ENCODE results near the gene TBC1D22A. TPM values are rescaled to one million over a fixed set of nuclear protein-coding genes. Genes with fewer than 3 reads are reported as not detected.
A peak's percentile ranks its signal among the peaks of the same experiment; 100 is the strongest.

Gene TBC1D22A
- total RNA-seq, 1 donor from 2014 or later: 8.9 TPM

- no peak for DNase-seq
These were observed 296.6 kb downstream of the TBC1D22A start for GRCh38 chr22:47059076-47059475.

GRCh38 chr22:47059701-47060161 is 297.3 kb downstream of the TBC1D22A start:
- peak; percentile 18 for DNase-seq

GRCh38 chr22:47060718-47061117 is 298.3 kb downstream of the TBC1D22A start:
- no peak for DNase-seq

GRCh38 chr22:47061226-47061625 is 298.8 kb downstream of the TBC1D22A start:
- DNase-seq: no peak

GRCh38 chr22:47062126-47062525 is 299.7 kb downstream of the TBC1D22A start:
- no peak for DNase-seq

GRCh38 chr22:47063071-47063509 is 300.6 kb downstream of the TBC1D22A start:
- no peak for DNase-seq

GRCh38 chr22:47063606-47064005 is 301.2 kb downstream of the TBC1D22A start:
- no peak for DNase-seq

GRCh38 chr22:47064016-47064415 is 301.6 kb downstream of the TBC1D22A start:
- DNase-seq: no peak

GRCh38 chr22:47064416-47064815 is 302.0 kb downstream of the TBC1D22A start:
- DNase-seq: no peak

- DNase-seq: no peak
These were observed 303.5 kb downstream of the TBC1D22A start for GRCh38 chr22:47065756-47066615.

- DNase-seq: no peak
These were observed 304.1 kb downstream of the TBC1D22A start for GRCh38 chr22:47066616-47066905.

- DNase-seq: no peak
These were observed 305.0 kb downstream of the TBC1D22A start for GRCh38 chr22:47067321-47067890.

- DNase-seq: no peak
These were observed 305.6 kb downstream of the TBC1D22A start for GRCh38 chr22:47067911-47068625.

- no peak for DNase-seq
These were observed 306.2 kb downstream of the TBC1D22A start for GRCh38 chr22:47068626-47068996.

- no peak for DNase-seq
These were observed 306.8 kb downstream of the TBC1D22A start for GRCh38 chr22:47069270-47069669.

- DNase-seq: no peak
These were observed 308.8 kb downstream of the TBC1D22A start for GRCh38 chr22:47071078-47071806.

- no peak for DNase-seq
These were observed 309.6 kb downstream of the TBC1D22A start for GRCh38 chr22:47071807-47072641.

- no peak for DNase-seq
These were observed 310.2 kb downstream of the TBC1D22A start for GRCh38 chr22:47072642-47072967.

GRCh38 chr22:47073075-47073474 is 310.6 kb downstream of the TBC1D22A start:
- DNase-seq: no peak

- DNase-seq: no peak
These were observed 311.7 kb downstream of the TBC1D22A start for GRCh38 chr22:47074105-47074504.

- DNase-seq: no peak
These were observed 313.1 kb downstream of the TBC1D22A start for GRCh38 chr22:47075568-47075967.

GRCh38 chr22:47076758-47077157 is 314.3 kb downstream of the TBC1D22A start:
- DNase-seq: no peak

Measured in skin of body (tissue), 2 donors.